Astrocyte of the hippocampus (primary cell): ENCODE measurements around the gene NR2F1.
"Not testable (repeated sequence)": the region's sequence is repeated elsewhere in the genome, so short reads cannot be mapped to it uniquely, and the experiment has no call there.

Source experiments
- DNase-seq: peaks from one replicate; pipeline ENCODE4 v3.0.0; 2011; ENCODE audit warnings: low read depth, low spot score

NR2F1 gene

GRCh38 chr5:93582677-93583438 is at the start of gene NR2F1:
Gene NR2F1 (plus strand): TSS chr5:93583222. CDS start chr5:93585024, 1,802 bp downstream.
- peak; percentile 98 for DNase-seq

DNA sequence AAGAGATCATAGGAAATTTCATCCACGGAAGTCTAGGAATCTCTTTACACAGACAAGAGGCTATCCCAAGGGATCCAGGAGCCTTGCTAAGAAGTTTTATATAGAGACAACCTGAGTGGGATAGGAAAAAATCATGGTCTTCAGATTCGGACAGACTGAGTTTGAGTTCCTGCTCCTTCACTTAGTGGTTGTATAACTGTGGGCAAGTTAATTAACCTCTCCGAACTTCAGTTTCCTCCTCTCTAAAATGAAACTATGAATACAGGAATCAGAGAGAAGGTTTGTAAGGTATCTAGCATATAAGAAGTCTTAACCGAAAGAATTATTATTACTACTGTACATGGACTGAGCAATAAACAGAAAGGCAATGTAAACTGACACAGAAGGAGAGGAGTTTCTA is 37.1 kb upstream of the NR2F1 start:
- DNase-seq = no peak

DNA sequence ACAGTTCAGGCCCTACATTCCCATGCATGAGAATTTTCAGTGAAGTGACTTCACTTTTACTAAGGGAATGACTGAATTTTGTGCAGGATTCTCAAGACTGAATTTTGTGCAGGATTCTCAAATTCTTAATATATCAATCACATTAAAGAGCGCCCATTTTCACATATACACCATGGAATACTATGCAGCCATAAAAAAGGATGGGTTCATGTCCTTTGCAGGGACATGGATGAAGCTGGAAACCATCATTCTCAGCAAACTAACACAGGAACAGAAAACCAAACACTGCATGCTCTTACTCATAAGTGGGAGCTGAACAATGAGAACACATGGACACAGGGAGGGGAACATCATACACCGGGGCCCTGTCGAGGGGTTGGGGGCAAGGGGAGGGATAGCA is 33.4 kb upstream of the NR2F1 start:
- DNase-seq = not testable (repeated sequence)

GRCh38 chr5:93557021-93557604 is 25.9 kb upstream of the NR2F1 start:
- DNase-seq = no peak

DNA sequence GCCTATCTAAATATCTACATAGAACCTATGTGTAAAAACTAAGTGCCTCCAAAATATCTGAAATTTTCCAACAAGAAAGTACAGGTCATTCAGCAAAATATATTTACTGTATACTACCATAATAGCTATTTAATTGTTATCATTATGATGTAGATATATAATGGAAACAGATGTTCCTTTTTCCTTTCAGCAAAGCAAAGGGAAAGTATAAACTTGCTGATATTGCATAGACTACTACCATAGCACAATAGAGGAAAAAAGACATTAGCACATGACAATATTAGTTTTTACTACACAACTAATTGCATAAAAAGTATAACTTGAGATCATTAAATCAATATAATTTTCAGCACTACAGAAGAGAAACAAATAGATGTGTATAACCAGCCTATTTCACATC is 16.9 kb upstream of the NR2F1 start:
- no peak for DNase-seq

- DNase-seq = no peak
Measured at GRCh38 chr5:93567424-93567823, 15.6 kb upstream of the NR2F1 start.

- no peak for DNase-seq
Measured at GRCh38 chr5:93569300-93570160, 13.5 kb upstream of the NR2F1 start.

DNA sequence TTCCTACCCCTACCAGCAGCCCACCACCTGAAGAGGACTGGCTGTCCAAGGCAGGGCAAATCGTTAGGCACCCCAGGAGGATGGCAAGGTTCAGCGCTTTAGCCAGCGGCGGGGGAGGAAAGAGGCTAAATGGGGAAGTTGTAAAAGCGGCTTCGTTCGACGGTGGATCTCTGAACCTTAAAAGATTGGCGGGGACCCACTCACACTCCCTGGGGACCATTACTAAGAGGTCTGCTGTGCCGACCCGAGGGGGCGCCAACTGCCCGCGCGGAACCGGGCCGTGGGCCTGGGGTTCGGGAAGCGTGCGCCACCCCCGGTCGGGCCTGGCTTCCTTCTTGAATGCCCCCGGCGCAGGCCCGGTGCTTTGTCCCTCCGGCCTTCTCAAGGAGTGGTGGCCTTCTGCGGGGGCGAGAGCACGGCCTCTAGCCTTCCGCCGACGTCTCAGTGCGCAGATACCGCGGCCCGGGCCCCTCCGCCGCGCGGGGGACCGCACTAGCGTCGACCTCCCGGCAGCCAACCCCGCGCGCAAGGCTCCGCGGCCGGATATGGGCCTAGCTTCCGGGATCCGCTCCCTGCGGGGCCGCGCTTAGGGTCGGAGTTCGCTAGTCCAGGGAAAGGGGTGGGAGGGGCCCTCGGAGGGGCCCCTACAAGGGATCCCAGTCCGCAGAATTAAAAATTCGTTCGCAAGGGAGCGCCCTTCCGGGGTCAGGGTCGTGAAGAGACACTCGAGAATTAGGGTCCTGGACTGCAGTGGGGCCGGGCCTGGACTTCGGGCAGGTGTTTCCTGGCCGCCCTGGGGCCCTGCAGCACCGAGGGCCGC is 12.5 kb upstream of the NR2F1 start:
- DNase-seq = no peak

DNA sequence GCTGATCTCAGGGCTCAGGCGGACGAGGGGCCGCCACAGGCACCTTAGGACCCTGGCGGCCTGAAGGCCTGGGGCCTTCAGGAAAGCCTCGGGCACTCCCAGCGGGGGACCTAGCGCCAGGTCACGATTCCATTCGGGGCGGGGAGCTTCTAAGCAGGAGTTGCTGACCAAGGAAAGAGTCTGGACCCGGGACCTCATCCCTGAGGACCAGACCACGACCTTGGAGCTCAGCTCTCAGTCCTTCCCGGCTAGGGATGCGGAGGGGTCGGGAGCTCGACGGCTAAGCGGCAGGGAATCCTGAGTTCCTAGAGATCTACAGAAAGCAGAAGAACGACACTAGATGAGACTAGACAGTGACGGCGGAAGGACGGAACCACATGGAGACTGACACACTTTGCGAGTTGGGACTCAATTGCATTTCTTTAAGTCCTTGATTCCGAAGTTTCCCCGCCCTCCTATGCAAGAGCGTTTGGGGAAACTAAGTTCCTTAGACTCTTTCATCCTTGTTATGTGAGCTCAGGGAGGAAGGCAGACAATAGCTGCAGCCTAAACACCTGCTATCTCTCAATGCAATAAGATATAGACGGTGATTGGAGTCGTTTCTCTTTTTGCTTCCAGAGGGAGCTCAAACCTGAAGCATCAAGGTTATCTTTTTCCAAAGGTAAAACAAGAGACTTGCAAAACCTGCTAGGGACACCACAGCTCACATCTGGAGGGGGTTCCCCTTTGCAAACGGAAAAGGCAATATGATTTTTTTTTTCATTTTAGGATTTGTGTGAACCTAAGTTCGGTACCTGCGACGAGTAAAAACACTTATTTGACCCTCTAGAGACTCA is 11.7 kb upstream of the NR2F1 start:
- no peak for DNase-seq

DNA sequence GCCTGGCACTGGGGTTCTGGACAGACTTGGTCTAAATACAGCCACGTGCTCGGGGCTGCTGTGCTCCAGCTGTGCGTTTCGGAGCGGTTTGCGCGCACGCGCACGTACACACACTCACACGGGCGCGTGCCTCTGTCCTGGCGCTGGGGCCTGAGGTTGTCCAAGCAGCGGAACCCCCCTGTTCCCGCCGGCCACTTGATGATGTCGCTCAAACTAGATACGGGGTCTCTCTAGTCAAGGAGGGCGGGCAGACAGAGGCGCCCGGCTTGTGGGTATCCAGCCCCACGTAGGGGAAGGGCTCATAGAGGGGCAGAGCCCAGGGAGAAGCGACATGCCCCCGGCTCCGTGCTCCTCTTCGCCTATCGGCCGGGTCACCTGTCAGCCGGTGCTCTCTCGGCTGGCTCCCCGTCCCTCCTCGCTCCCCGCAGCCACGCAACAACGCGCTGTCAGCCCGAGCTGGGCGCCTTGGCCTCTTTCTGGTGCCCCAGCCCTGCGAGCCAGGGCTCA is 10.9 kb upstream of the NR2F1 start:
- peak; percentile 42 for DNase-seq

DNA sequence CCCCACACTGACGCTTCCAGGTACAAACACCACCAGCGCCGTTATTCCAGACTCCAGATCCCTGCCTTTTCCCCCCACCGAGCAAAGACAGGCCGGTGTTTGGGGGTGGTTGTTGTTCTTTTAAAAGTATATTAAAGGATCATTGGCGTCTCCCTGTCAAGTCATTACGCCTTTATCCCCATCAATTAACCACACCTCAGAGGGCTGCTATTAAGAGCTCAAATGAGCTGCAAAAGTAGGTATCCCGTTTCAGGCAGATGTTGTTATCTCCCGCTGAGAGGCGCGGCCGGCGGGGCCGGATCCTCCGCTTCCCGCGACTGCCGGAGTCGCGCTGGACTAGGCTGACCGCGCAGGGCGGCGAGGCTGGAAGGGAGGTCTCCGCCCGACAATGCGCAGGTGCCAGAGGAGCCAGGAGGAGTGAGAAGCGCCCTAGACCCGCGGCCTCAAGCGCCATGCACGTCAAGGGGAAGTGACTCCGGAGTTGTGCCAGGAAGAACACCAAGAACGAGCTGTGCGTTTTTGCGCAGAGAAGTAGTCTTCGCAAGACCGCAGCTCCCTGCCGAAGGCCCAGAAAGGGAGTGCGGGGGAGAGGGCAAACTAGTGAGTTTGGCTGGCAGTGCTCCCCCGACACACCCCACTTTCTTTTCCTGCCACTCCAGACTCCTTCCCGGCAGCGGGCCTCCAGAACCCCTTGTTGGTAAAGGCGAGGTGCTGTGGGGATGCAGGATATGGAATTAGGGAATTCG is 10.2 kb upstream of the NR2F1 start:
- DNase-seq = peak; percentile 65

DNA sequence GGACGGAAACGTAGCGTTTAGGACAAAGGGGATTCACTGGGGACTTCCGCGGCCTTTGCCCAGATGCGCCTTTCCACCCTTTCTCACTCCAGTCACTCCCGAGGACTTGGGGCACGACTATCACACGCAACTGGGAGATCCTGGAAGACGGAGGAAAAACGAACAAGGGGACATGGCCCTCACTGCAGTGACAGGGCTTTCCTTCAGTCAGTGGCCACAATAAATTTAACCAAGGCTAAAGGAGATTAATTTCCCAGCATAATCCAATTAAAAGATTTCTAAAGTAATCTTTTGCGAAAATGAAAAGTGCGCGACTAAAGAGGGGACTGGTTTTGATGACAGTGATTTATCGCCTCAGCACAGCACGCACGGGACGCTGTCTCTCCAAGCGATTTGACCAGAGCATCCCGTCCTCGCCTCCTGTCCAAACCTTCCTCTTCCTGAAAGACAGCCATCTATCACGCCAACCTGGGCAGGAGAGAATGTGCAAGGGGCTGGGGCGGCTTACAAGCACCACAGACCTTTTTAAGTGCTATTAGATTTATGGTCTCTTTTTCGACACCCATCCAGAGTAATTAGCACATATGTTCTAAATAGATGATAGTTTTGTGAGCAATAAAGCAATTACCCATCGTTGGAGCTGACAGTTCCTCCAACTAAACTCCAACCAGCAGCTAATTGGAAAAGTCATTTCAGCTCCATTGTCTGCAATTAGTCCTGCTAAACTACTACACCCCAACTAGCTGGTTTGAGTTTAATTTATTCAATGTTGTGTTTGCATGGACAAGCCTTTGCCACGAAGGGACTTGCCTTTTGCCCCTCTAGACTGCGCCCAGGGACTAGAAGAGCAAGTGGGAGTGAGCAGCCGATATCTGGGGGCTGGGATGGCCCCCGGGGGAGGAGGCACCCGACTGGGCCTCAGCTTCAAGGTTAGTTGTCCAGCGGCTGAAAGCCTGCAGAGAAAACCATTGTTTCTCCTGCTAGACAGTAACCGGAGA is 9.4 kb upstream of the NR2F1 start:
- peak; percentile 30 for DNase-seq

DNA sequence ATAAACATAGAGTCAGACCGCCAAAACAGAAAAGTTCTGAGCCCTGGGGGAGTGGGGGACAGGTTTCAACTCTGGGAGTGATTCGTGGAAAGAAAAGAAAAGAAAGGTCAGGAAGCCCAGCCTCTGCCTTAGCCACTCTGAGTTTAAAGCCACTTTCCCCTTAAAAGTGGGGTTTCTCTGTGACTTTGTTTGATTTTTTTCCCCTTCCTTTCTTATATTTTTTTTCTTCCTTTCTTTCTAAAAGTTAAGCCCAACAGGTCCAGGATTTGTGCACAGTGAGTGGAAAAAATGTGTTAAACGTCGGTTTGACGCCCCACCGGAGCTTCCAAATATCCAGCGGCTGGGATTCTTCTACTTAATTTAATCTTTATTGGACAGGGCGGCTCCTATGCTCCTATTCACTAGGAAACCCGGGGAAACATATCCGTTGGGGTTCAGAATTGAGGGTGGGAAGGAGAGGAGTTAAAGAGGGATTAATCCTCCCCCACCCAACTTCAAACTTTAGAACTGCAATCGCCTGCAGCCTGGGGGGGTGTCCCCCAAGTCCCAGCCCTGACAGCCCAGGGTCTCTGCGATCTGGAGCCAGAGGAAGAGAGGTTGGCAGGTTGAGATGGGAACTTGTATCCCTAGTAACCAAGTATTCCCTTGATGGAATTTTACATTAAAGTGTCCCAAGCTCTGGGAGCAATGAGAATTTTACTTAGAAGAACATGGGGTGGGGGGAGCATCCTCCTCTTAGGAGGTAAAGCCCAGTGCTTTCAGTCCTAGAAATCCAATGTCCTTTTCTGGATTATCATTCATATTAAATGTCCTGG is 8.3 kb upstream of the NR2F1 start:
- DNase-seq = peak; percentile 37

DNA sequence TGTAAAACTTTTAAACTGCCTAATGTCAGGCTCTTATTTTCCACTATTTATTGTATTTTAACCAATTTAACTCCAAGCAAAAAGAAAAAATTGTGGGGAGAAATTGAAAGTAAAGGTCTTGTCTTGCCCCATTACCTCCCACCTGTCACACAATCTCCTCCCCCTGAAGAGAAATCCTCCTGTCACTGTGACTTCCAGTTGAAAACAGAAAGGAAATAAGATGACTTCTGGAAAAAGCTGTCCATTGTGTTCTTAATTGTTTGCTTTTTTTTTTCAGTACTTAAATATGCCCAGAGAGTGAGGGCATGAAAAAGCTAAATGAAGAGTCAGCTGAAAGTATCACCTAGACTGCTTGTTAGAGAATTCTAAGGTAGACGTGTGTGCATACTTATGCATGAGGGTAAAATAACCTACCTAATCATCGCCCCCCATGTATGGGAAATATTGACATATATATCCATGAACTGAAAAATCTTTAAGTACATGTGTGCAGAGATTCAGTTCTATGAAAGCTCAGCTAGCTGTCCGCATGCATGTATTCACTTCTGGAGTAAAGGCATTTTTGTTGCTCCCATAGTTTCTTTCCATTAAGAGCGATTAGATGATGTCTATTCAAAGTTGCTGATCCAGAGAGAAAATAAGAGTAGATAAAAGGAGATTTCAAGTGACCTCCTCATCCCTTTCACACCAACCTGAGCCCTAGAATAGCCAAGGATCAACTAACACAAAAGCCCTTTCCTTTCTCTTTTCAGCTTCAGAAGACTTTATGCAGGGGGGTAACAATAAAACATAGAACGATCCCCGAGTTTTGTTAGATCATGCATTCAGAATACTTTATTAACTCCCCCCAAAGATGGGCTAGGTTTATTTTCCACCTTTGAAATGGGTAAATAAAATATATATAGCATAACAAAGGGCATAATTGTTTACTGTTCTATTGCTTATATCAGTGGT is 7.3 kb upstream of the NR2F1 start:
- no peak for DNase-seq

DNA sequence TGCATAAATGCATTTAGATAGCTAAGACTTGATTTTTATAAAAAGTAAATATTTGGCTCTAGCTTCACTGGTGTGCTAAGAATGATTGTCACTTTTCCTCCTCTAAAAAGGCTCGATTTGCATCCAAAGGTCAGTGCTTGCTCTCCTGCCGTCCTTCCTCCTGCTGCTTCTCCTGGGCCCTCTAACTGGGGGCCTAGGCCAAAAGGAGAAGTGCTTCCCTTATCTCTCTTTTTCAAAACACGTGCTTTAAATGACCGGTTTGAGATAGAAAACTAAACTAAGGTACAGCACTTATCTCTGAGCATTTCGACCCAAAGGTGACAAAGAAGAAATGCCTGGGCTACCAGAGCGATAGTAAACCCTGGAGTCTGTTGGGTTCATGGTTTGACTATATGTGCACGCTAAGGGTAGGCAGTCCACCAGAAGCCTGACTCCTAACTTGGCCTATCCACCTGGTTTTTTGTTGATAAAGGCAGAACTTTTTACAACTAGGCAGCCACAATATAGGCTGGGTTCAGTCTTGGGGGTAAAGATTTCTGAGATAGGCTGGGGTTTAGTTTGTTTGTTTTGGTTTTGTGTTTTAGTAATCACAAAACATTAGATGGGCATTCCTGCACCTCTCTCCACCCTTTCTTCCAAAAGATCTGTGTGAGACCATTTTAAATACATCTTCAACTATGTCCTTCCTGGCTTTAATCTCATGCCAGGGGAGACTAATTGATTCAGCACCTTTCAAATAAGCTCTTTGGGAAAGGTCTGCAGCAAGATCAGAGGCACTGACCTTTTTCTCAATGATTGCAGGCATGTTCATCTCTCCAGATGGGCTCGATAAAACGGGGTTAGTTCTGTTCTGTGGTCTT is 5.8 kb upstream of the NR2F1 start:
- no peak for DNase-seq
